ENCODE results near the gene BTG4. TPM values are rescaled to one million over a fixed set of nuclear protein-coding genes. Genes with fewer than 3 reads are reported as not detected.

Gene BTG4
- total RNA-seq, 1 donor from 2014 or later: not detected

- DNase-seq (ENCODE audit: low read depth, low spot score): no peak
- Mint-ChIP-seq H3K36me3 (ENCODE audit: low read depth) (no peaks in the 10 kb centered on the region), H3K4me1 (no peaks in the 10 kb centered on the region), H3K9me3 (no peaks in the 10 kb centered on the region), H3K27me3 (ENCODE audit: low read depth) (peaks cover 11% of the 10 kb centered on the region), H3K4me3 (no peak overlapping the region), H3K27ac (ENCODE audit: unreplicated experiment) (no peak overlapping the region)
- no peak for TF ChIP-seq CTCF (conservative IDR thresholded peaks at IDR 0.05)
Observed at GRCh38 chr11:111460340-111460739, 51.8 kb downstream of the BTG4 start.

GRCh38 chr11:111459506-111460270, 52.5 kb downstream of the BTG4 start:
- H3K27me3 Mint-ChIP-seq (ENCODE audit: low read depth): peaks cover 11% of the 10 kb centered on the region
- H3K4me3 Mint-ChIP-seq: no peak overlapping the region
- H3K36me3 Mint-ChIP-seq (ENCODE audit: low read depth): no peaks in the 10 kb centered on the region
- no peak for TF ChIP-seq CTCF (conservative IDR thresholded peaks at IDR 0.05)
- H3K27ac Mint-ChIP-seq (ENCODE audit: unreplicated experiment): no peak overlapping the region
- H3K4me1 Mint-ChIP-seq: no peaks in the 10 kb centered on the region
- H3K9me3 Mint-ChIP-seq: no peaks in the 10 kb centered on the region
- no peak for DNase-seq (ENCODE audit: low read depth, low spot score)

- no peak for TF ChIP-seq CTCF (conservative IDR thresholded peaks at IDR 0.05)
- DNase-seq (ENCODE audit: low read depth, low spot score): no peak
- H3K9me3 Mint-ChIP-seq: no peaks in the 10 kb centered on the region
- H3K27me3 Mint-ChIP-seq (ENCODE audit: low read depth): peaks cover 11% of the 10 kb centered on the region
- H3K27ac Mint-ChIP-seq (ENCODE audit: unreplicated experiment): no peak overlapping the region
- H3K36me3 Mint-ChIP-seq (ENCODE audit: low read depth): no peaks in the 10 kb centered on the region
- no peaks in the 10 kb centered on the region for H3K4me1 Mint-ChIP-seq
- no peak overlapping the region for H3K4me3 Mint-ChIP-seq
Observed at GRCh38 chr11:111457731-111458368, 54.3 kb downstream of the BTG4 start.

- Mint-ChIP-seq H3K27me3 (ENCODE audit: low read depth) (peaks cover 14% of the 10 kb centered on the region), H3K4me1 (no peaks in the 10 kb centered on the region), H3K27ac (ENCODE audit: unreplicated experiment) (no peak overlapping the region), H3K4me3 (no peak overlapping the region), H3K9me3 (no peaks in the 10 kb centered on the region), H3K36me3 (ENCODE audit: low read depth) (no peaks in the 10 kb centered on the region)
- DNase-seq (ENCODE audit: low read depth, low spot score): no peak
- no peak for TF ChIP-seq CTCF (conservative IDR thresholded peaks at IDR 0.05)
Observed at GRCh38 chr11:111456859-111457730, 55.1 kb downstream of the BTG4 start.

GRCh38 chr11:111456086-111456858, 55.9 kb downstream of the BTG4 start:
- Mint-ChIP-seq H3K27me3 (ENCODE audit: low read depth) (peaks cover 14% of the 10 kb centered on the region), H3K4me3 (no peak overlapping the region), H3K27ac (ENCODE audit: unreplicated experiment) (no peak overlapping the region), H3K4me1 (peaks cover under 1% of the 10 kb centered on the region), H3K36me3 (ENCODE audit: low read depth) (no peaks in the 10 kb centered on the region), H3K9me3 (no peaks in the 10 kb centered on the region)
- no peak for TF ChIP-seq CTCF (conservative IDR thresholded peaks at IDR 0.05)
- DNase-seq (ENCODE audit: low read depth, low spot score): no peak
